Endothelial cell of umbilical vein (primary cell): Measurements from ENCODE around the gene SH3RF3. TPM values are rescaled to one million over a fixed set of nuclear protein-coding genes. Genes with fewer than 3 reads are reported as not detected.
A peak's percentile ranks its signal among the peaks of the same experiment; 100 is the strongest.

ENCODE experiments used
- BruUV-seq: library from RNA; stranded (reverse); fragments of 400-500 nt; replicated peaks from 2 replicates; lab custom pipeline; 2021; lab: Mats Ljungman, UMichigan
- CTCF ChIA-PET: fragments of 300-600, 350-600 bp; sonication (Branson Sonifier 250); formaldehyde crosslinking; loops from one replicate; lab custom pipeline; 2021; ENCODE audit warnings: antibody characterized with exemption, inconsistent platforms; lab: Charles Lee
- POLR2A ChIA-PET: fragments of 300-600, 350-600 bp; sonication (Branson Sonifier 250); formaldehyde crosslinking; loops from one replicate; lab custom pipeline; 2021; ENCODE audit warnings: antibody characterized with exemption, inconsistent platforms; lab: Charles Lee
- DNase-seq: peaks from one replicate; pipeline ENCODE4 v3.0.0-alpha.2; 2011; ENCODE audit warnings: low read depth, low spot score
- FAIRE-seq: peaks from 2 replicates; lab custom pipeline; 2011; peaks lifted over from hg19 to GRCh38; lab: Jason Lieb, UNC
- H2AFZ ChIP-seq: 2 replicates; pipeline ENCODE4 v1.6.0; 2012; ENCODE audit warnings: low read depth, low read length, control low read depth, inconsistent platforms
- H3K27ac ChIP-seq: 2 replicates; pipeline ENCODE4 v1.5.1; 2011; ENCODE audit warnings: low read depth, mild to moderate bottlenecking, control low read depth, low read length, moderate library complexity; ENCODE audit not compliant: insufficient read depth
- H3K27me3 ChIP-seq, 2 experiments: 2 replicates each; pipeline versions ENCODE4 v1.6.0 to v1.6.1; 2011; ENCODE audit warnings: low read length in 2 of 2, mixed read lengths in 1 of 2; ENCODE audit not compliant: control insufficient read depth in 2 of 2, insufficient read depth in 2 of 2
- H3K36me3 ChIP-seq, 2 experiments: 2 replicates in 1 of 2; 3 replicates in 1 of 2; pipeline ENCODE4 v1.5.1; 2011; ENCODE audit warnings: low read length in 2 of 2, mild to moderate bottlenecking in 1 of 2, moderate library complexity in 1 of 2; ENCODE audit not compliant: control insufficient read depth in 2 of 2, insufficient read depth in 2 of 2; ENCODE audit errors: extremely low read depth in 1 of 2
- H3K4me1 ChIP-seq: 3 replicates; pipeline ENCODE4 v1.5.1; 2011; ENCODE audit warnings: mild to moderate bottlenecking, low read length; ENCODE audit not compliant: control insufficient read depth, insufficient read depth; ENCODE audit errors: extremely low read depth
- H3K4me2 ChIP-seq: 2 replicates; pipeline ENCODE4 v1.6.1; 2011; ENCODE audit warnings: low read length, control low read depth, mixed read lengths; ENCODE audit not compliant: insufficient read depth
- H3K4me3 ChIP-seq, 3 experiments: fragments of 200-600 bp in 1 of 3; sonication (generic), shearing (Covaris generic) in 1 of 3; replicated peaks in 1 of 3; 2 replicates each; pipeline ENCODE4 v1.5.1; 2011 to 2016; ENCODE audit warnings: control low read depth in 3 of 3, low read length in 3 of 3, mild to moderate bottlenecking in 2 of 3, inconsistent platforms in 1 of 3, low read depth in 1 of 3, moderate library complexity in 1 of 3; ENCODE audit not compliant: insufficient read depth in 1 of 3
- H3K79me2 ChIP-seq: 2 replicates; pipeline ENCODE4 v1.6.0; 2012; ENCODE audit warnings: low read length, inconsistent platforms; ENCODE audit not compliant: control insufficient read depth, insufficient read depth
- H3K9ac ChIP-seq: replicated peaks from 2 replicates; pipeline ENCODE3; 2011; ENCODE audit warnings: low read length, control low read depth; ENCODE audit not compliant: insufficient read depth; ENCODE audit errors: extremely low read depth
- H3K9me1 ChIP-seq: replicated peaks from 3 replicates; pipeline ENCODE4 v1.6.0; 2011; ENCODE audit warnings: mild to moderate bottlenecking, low read length; ENCODE audit not compliant: control insufficient read depth, insufficient read depth; ENCODE audit errors: extremely low read depth
- H3K9me3 ChIP-seq: replicated peaks from 2 replicates; pipeline ENCODE4 v1.5.1; 2012; ENCODE audit warnings: low read length, inconsistent platforms; ENCODE audit not compliant: control insufficient read depth, insufficient read depth
- H4K20me1 ChIP-seq: replicated peaks from 2 replicates; pipeline ENCODE3; 2011; ENCODE audit warnings: mild to moderate bottlenecking, low read length; ENCODE audit not compliant: control insufficient read depth, insufficient read depth; ENCODE audit errors: extremely low read depth
- CTCF ChIP-seq, 2 donors: IDR thresholded peaks; 1 replicate in 1 of 2; 2 replicates in 1 of 2; pipeline ENCODE4 v1.5.1; 2011; ENCODE audit warnings: low read length in 2 of 2, mild to moderate bottlenecking in 2 of 2, moderate library complexity in 2 of 2, control low read depth in 1 of 2, inconsistent platforms in 1 of 2, low read depth in 1 of 2; ENCODE audit not compliant: insufficient read depth in 1 of 2; ENCODE audit errors: extremely low read depth in 1 of 2
- EZH2 ChIP-seq: IDR thresholded peaks from 2 replicates; pipeline ENCODE4 v1.6.1; 2012; ENCODE audit warnings: borderline replicate concordance, low read depth, mild to moderate bottlenecking, moderate library complexity, low read length, inconsistent platforms; ENCODE audit not compliant: severe bottlenecking
- FOS ChIP-seq: IDR thresholded peaks from 2 replicates; pipeline ENCODE4 v1.6.1; 2011; ENCODE audit warnings: mild to moderate bottlenecking, low read length, moderate library complexity, borderline replicate concordance; ENCODE audit not compliant: insufficient read depth
- GATA2 ChIP-seq: IDR thresholded peaks from 2 replicates; pipeline ENCODE4 v1.7.0; 2011; ENCODE audit warnings: low read depth, mild to moderate bottlenecking, moderate library complexity, mixed read lengths, low read length; ENCODE audit not compliant: insufficient read length, insufficient read depth
- JUN ChIP-seq: IDR thresholded peaks from 2 replicates; pipeline ENCODE4 v1.6.1; 2011; ENCODE audit warnings: borderline replicate concordance, low read depth; ENCODE audit not compliant: insufficient read length, insufficient read depth
- MAX ChIP-seq: IDR thresholded peaks from 2 replicates; pipeline ENCODE4 v1.6.1; 2011; ENCODE audit not compliant: insufficient read depth, insufficient read length
- MYC ChIP-seq: IDR thresholded peaks from one replicate; pipeline ENCODE4 v1.6.1; 2011; ENCODE audit warnings: mild to moderate bottlenecking, low read depth, low read length
- POLR2A ChIP-seq: IDR thresholded peaks from 2 replicates; pipeline ENCODE4 v1.6.1; 2012; ENCODE audit warnings: low read depth, mild to moderate bottlenecking, control low read depth, low read length
- POLR2AphosphoS5 ChIP-seq: IDR thresholded peaks from 2 replicates; pipeline ENCODE4 v1.6.1; 2012; ENCODE audit warnings: low read depth, mild to moderate bottlenecking, control low read depth, low read length, moderate library complexity; ENCODE audit not compliant: insufficient read depth
- dilution Hi-C: fragments of 300-500 bp; cut with MboI; formaldehyde crosslinking; loops from one replicate; pipeline ENCODE4 v1.15.0; 2019; ENCODE audit warnings: low sequenced_read_pairs; ENCODE audit not compliant: extremely low pct_ligation_motif_present
- intact Hi-C: fragments of 100-400 bp; cut with micrococcal nuclease; formaldehyde crosslinking; loops from one replicate; pipeline ENCODE4 v1.10.0; 2022
- polyA plus RNA-seq, 4 experiments: library from polyadenylated mRNA; depleted of rRNA in 3 of 4; stranded (reverse) in 3 of 4; unstranded in 1 of 4; fragments of >200 nt; gene quantifications; 2 replicates each; pipeline versions ENCODE4 v1.2.1 to v1.2.3, GENCODE V29; 2011 to 2012; ENCODE audit warnings: missing spikeins in 1 of 4
- total RNA-seq: library from RNA; stranded (reverse); gene quantifications from 2 replicates; pipeline ENCODE4 v1.2.3, GENCODE V29; 2021

SH3RF3 gene
- total and polyA plus RNA-seq, 2 donors (not counting 3 experiments of a cell fraction or from before 2014, with no cell fraction given), result 3.8 to 14.7 TPM

GRCh38 chr2:109384308-109385271 lies 255.6 kb downstream of the SH3RF3 start:
- DNase-seq (peak; percentile 15), FAIRE-seq (no peak)
- no peaks in the 10 kb centered on the region for H4K20me1 ChIP-seq
- H3K4me3 ChIP-seq, result no peak overlapping the region
- no peak overlapping the region for H3K4me2 ChIP-seq
- H3K9me1 ChIP-seq, result no peaks in the 10 kb centered on the region
- no peak overlapping the region for H2AFZ ChIP-seq
- no peaks in the 10 kb centered on the region for H3K9me3 ChIP-seq
- H3K27ac ChIP-seq, result no peak overlapping the region
- TF ChIP-seq MYC, result no peak
- no peak for TF ChIP-seq POLR2AphosphoS5
- no peak for TF ChIP-seq JUN
- TF ChIP-seq GATA2, result no peak
- TF ChIP-seq FOS, result no peak
- no peak for TF ChIP-seq MAX
- TF ChIP-seq EZH2, result no peak
- TF ChIP-seq CTCF (IDR thresholded peaks at IDR 0.05; ENCODE audit: extremely low read depth in 1 of 2, insufficient read depth in 1 of 2, low read depth in 1 of 2, low read length in 2 of 2), result no peak
- no peak for TF ChIP-seq POLR2A
- no peaks in the 10 kb centered on the region for H3K79me2 ChIP-seq
- intact Hi-C loops (loop anchor here (5.0 kb wide), 1 partner anchor 37 kb away; no protein-coding TSS in a partner anchor), dilution Hi-C loops (no loop called here)
- H3K4me1 ChIP-seq, result no peaks in the 10 kb centered on the region
- CTCF ChIA-PET, result no interaction called here
- H3K36me3 ChIP-seq, result no peaks in the 10 kb centered on the region
- no peak overlapping the region for H3K9ac ChIP-seq
- POLR2A ChIA-PET, result no interaction called here
- no peaks in the 10 kb centered on the region for H3K27me3 ChIP-seq
- no TSS peak for BruUV-seq
